HCT116 (cell line): ENCODE data around the gene PLCD3.

Experiments used
- ATF3 ChIP-seq: IDR thresholded peaks from 2 replicates; pipeline ENCODE4 v1.6.1; 2012
- CTCF ChIP-seq, 3 experiments: fragments of 200-600 bp in 1 of 3; sonication (generic) in 1 of 3; IDR thresholded peaks in 2 of 3; conservative IDR thresholded peaks in 1 of 3; 2 replicates each; pipeline ENCODE4 v1.5.1; 2012 to 2017; ENCODE audit warnings: low read depth in 2 of 3, low read length in 2 of 3, antibody characterized with exemption in 1 of 3, borderline replicate concordance in 1 of 3, control low read depth in 1 of 3, mild to moderate bottlenecking in 1 of 3, mixed read lengths in 1 of 3, mixed run types in 1 of 3, moderate library complexity in 1 of 3; ENCODE audit not compliant: insufficient read depth in 1 of 3
- EGR1 ChIP-seq: IDR thresholded peaks from 2 replicates; pipeline ENCODE4 v1.6.1; 2012; ENCODE audit warnings: low read depth
- JUND ChIP-seq: IDR thresholded peaks from 2 replicates; pipeline ENCODE4 v1.6.1; 2012
- MAX ChIP-seq: IDR thresholded peaks from 2 replicates; pipeline ENCODE4 v1.6.1; 2012
- POLR2A ChIP-seq: IDR thresholded peaks from 2 replicates; pipeline ENCODE4 v1.7.0; 2011; ENCODE audit warnings: borderline replicate concordance; ENCODE audit not compliant: insufficient read depth, insufficient read length; ENCODE audit errors: extremely low read depth
- POLR2AphosphoS5 ChIP-seq: IDR thresholded peaks from 2 replicates; pipeline ENCODE4 v1.6.1; 2011; ENCODE audit warnings: mild to moderate bottlenecking, low read depth, low read length, moderate library complexity
- RAD21 ChIP-seq: IDR thresholded peaks from 2 replicates; pipeline ENCODE4 v1.6.1; 2012; ENCODE audit warnings: low read depth, mild to moderate bottlenecking
- REST ChIP-seq: IDR thresholded peaks from 2 replicates; pipeline ENCODE4 v1.6.1; 2012; ENCODE audit warnings: low read depth
- YY1 ChIP-seq: IDR thresholded peaks from 2 replicates; pipeline ENCODE4 v1.6.1; 2011; ENCODE audit warnings: low read length, low read depth, moderate library complexity, mild to moderate bottlenecking; ENCODE audit not compliant: insufficient replicate concordance; ENCODE audit errors: extremely low read depth
- ZNF274 ChIP-seq: fragments of 200-500 bp; sonication (Bioruptor generic); IDR thresholded peaks from 2 replicates; pipeline ENCODE4 v1.6.1; 2014; ENCODE audit warnings: mild to moderate bottlenecking, low read depth, low read length, inconsistent platforms

- TF ChIP-seq CTCF (IDR thresholded peaks at IDR 0.05 in 2 of 3, conservative IDR thresholded peaks at IDR 0.05 in 1 of 3; ENCODE audit: borderline replicate concordance in 1 of 3, insufficient read depth in 1 of 3, low read depth in 2 of 3, low read length in 2 of 3) (no peak), ATF3 (no peak), JUND (no peak), EGR1 (no peak), POLR2AphosphoS5 (no peak), POLR2A (no peak), MAX (no peak), REST (no peak), RAD21 (no peak), YY1 (no peak), ZNF274 (no peak)
Observed at GRCh38 chr17:45137561-45138305, 5.4 kb upstream of the PLCD3 start.
